ENCODE data around the gene TAP1.
A peak's percentile ranks its signal among the peaks of the same experiment; 100 is the strongest.

Gene TAP1

DNA sequence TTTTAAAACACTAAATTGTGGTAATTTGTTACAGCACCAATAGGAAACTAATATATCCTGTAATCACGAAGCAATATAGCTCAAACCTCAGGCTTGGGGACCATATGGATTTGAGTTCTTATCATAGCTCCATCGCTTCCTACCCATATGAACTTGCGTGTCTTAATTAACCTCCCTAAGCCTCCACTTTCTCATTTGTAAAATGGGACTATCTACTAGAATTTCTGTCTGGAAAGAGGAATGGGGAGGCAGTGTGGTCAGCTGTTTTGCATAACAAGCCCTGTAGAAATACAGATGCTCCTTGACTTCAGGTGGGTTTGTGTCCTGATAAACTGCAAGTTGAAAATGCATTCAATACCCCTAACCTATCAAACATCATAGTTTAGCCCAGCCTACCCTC lies 53.8 kb downstream of the TAP1 start:
- DNase-seq (ENCODE audit: low read depth, low spot score): no peak

- DNase-seq (ENCODE audit: low read depth, low spot score): no peak
Observed at GRCh38 chr6:32799168-32799567, 54.3 kb downstream of the TAP1 start.

- peak; percentile 81 for DNase-seq (ENCODE audit: low read depth, low spot score)
Observed at GRCh38 chr6:32796848-32797776, 56.4 kb downstream of the TAP1 start.

All from astrocyte of the hippocampus (primary cell).